Anterior cingulate cortex (tissue), 58 donors: ENCODE measurements around the gene OGDH.
"Not testable (repeated sequence)": the region's sequence is repeated elsewhere in the genome, so short reads cannot be mapped to it uniquely, and the experiment has no call there.

Experiments
- DNase-seq, 58 donors: peaks; one replicate each; lab custom pipeline; 2025; lab: John Stamatoyannopoulos, UW

Gene OGDH

GRCh38 chr7:44576228-44576627 is 30.2 kb upstream of the OGDH start:
- DNase-seq = no peak

- peak in 6 of 58 donors; percentile 21 to 55 (median 52) for DNase-seq
These were observed 25.2 kb upstream of the OGDH start for GRCh38 chr7:44580945-44581878.

- DNase-seq = peak; percentile 86 to 99 (median 98)
These were observed 24.4 kb upstream of the OGDH start, which contains the start of gene TMED4 for GRCh38 chr7:44581879-44582603. TMED4 (minus strand) TSS chr7:44582231; CDS start chr7:44582206, 25 bp downstream.

GRCh38 chr7:44583146-44583865 is 23.1 kb upstream of the OGDH start:
- DNase-seq = no peak

- DNase-seq = peak in 11 of 58 donors; percentile 4 to 45 (median 16)
These were observed 18.4 kb upstream of the OGDH start for GRCh38 chr7:44587843-44588711.

GRCh38 chr7:44590910-44591309 is 15.5 kb upstream of the OGDH start:
- DNase-seq = no peak

- no peak for DNase-seq
These were observed 10.3 kb upstream of the OGDH start for GRCh38 chr7:44595934-44596635.

GRCh38 chr7:44597181-44597580 is 9.2 kb upstream of the OGDH start:
- not testable (repeated sequence) for DNase-seq

- no peak for DNase-seq
These were observed 7.2 kb upstream of the OGDH start for GRCh38 chr7:44599222-44599621.

GRCh38 chr7:44602576-44602910 is 3.9 kb upstream of the OGDH start:
- no peak for DNase-seq

GRCh38 chr7:44603193-44603592 is 3.2 kb upstream of the OGDH start:
- DNase-seq = no peak

GRCh38 chr7:44604941-44605340 is 1.5 kb upstream of the OGDH start:
- DNase-seq = no peak

GRCh38 chr7:44607141-44608068 is 978 bp downstream of the OGDH start:
- DNase-seq = no peak

GRCh38 chr7:44608916-44609648 is 2.7 kb downstream of the OGDH start:
- DNase-seq = no peak

- no peak for DNase-seq
These were observed 3.4 kb downstream of the OGDH start for GRCh38 chr7:44609829-44610228.

GRCh38 chr7:44615149-44615611 is 8.8 kb downstream of the OGDH start:
- no peak for DNase-seq

GRCh38 chr7:44615793-44616192 is 9.4 kb downstream of the OGDH start:
- no peak for DNase-seq
